A673 (cell line): ENCODE data around the gene ADNP. TPM values are rescaled to one million over a fixed set of nuclear protein-coding genes. Genes with fewer than 3 reads are reported as not detected.

ENCODE experiments used
- BruUV-seq: library from RNA; stranded (reverse); fragments of 400-500 nt; replicated peaks from 2 replicates; lab custom pipeline; 2021; lab: Mats Ljungman, UMichigan
- CTCF ChIA-PET: fragments of 300-600 bp; sonication (Branson Sonifier 250); formaldehyde crosslinking; loops from one replicate; lab custom pipeline; 2022; ENCODE audit warnings: antibody characterized with exemption; lab: Charles Lee
- POLR2A ChIA-PET: fragments of 300-600 bp; sonication (Branson Sonifier 250); formaldehyde crosslinking; loops from one replicate; lab custom pipeline; 2022; ENCODE audit warnings: antibody characterized with exemption; ENCODE audit not compliant: low non-redundant PET; lab: Charles Lee
- DNase-seq: peaks from one replicate; pipeline ENCODE4 v3.0.0-alpha.2; 2015; ENCODE audit warnings: low spot score
- H3K27ac ChIP-seq: fragments of 200-600 bp; sonication (generic); 2 replicates; pipeline ENCODE4 v1.5.1; 2016; ENCODE audit warnings: mixed run types, low read depth, mild to moderate bottlenecking, mixed read lengths, antibody characterized with exemption, low read length; ENCODE audit not compliant: poor library complexity, severe bottlenecking
- H3K27me3 ChIP-seq: fragments of 200-600 bp; sonication (generic); replicated peaks from 2 replicates; pipeline ENCODE4 v1.6.1; 2017; ENCODE audit warnings: mixed run types, low read depth, mild to moderate bottlenecking, mixed read lengths, antibody characterized with exemption, low read length; ENCODE audit not compliant: insufficient read depth, poor library complexity
- H3K36me3 ChIP-seq: fragments of 200-600 bp; sonication (generic); 2 replicates; pipeline ENCODE4 v1.6.1; 2016; ENCODE audit warnings: mixed run types, mild to moderate bottlenecking, mixed read lengths, antibody characterized with exemption, low read length; ENCODE audit not compliant: insufficient read depth, poor library complexity, severe bottlenecking
- H3K4me1 ChIP-seq: fragments of 200-600 bp; sonication (generic); 2 replicates; pipeline ENCODE4 v1.6.1; 2017; ENCODE audit warnings: mixed run types, mild to moderate bottlenecking, mixed read lengths, antibody characterized with exemption, low read length; ENCODE audit not compliant: insufficient read depth, poor library complexity, severe bottlenecking
- H3K4me3 ChIP-seq: fragments of 200-600 bp; sonication (generic); 2 replicates; pipeline ENCODE4 v1.5.1; 2016; ENCODE audit warnings: low read depth, mixed run types, mild to moderate bottlenecking, mixed read lengths, low read length; ENCODE audit not compliant: poor library complexity, severe bottlenecking
- H3K9me3 ChIP-seq: fragments of 200-600 bp; sonication (generic); 2 replicates; pipeline ENCODE4 v1.6.1; 2016; ENCODE audit warnings: mixed run types, low read depth, mild to moderate bottlenecking, mixed read lengths, antibody characterized with exemption, low read length; ENCODE audit not compliant: poor library complexity, severe bottlenecking
- EZH2 ChIP-seq: fragments of 200-600 bp; sonication (generic); IDR thresholded peaks from 2 replicates; pipeline ENCODE4 v1.6.1; 2017; ENCODE audit warnings: borderline replicate concordance, low read depth, mild to moderate bottlenecking, mixed read lengths, antibody characterized with exemption, low read length; ENCODE audit not compliant: poor library complexity, severe bottlenecking
- intact Hi-C: fragments of 100-400 bp; cut with micrococcal nuclease; formaldehyde crosslinking; loops from one replicate; pipeline ENCODE4 v1.10.0; 2022; ENCODE audit not compliant: unreplicated experiment
- total RNA-seq: library from RNA; stranded (reverse); gene quantifications from 2 replicates; pipeline ENCODE4 v1.2.3, GENCODE V29; 2021
- TF ChIP-seq, protein P1 (sequence below): fragments of 300-800, 200-600 bp; sonication (generic); conservative IDR thresholded peaks from 2 replicates; pipeline ENCODE4 v1.5.1; 2017; ENCODE audit warnings: low read depth, mild to moderate bottlenecking, antibody characterized with exemption, low read length, moderate library complexity, mixed read lengths

Gene ADNP
- total RNA-seq, 1 experiment from 2014 or later, result 108 TPM

DNA sequence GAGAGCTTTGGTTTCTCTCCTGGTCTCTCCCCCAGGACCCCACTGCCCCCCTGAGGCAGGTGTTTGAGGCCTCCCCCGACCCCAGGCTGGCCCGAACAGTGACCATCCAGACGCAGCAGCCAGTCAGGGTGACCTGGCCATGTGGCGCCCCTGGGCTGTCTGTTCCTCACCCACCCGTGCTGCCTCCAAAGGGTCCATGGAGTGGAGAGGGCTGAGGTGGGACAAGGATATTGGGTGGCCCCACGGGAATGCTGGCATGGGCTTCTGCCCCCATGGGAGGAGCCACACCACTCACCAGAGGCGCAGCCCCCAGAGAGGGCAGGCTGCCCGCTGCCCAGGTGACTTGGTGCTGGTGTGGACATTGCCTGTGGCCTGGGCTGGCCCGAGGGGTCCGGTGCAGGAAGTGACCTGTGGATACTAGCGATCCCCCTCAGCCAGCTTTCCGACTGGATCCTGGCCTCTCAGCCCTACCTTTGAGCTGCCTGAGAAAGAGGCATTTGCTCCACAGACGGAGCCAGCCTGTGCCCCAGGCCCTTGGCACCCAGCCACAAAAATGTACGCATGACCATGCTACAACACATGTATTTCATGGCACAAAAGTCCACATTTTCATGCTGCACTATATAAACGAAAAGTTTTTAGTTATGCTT, 85.5 kb downstream of the ADNP start:
- no peaks in the 10 kb centered on the region for H3K27me3 ChIP-seq
- ChIA-PET POLR2A (no interaction called here), CTCF (no interaction called here)
- TF ChIP-seq, protein P1, sequence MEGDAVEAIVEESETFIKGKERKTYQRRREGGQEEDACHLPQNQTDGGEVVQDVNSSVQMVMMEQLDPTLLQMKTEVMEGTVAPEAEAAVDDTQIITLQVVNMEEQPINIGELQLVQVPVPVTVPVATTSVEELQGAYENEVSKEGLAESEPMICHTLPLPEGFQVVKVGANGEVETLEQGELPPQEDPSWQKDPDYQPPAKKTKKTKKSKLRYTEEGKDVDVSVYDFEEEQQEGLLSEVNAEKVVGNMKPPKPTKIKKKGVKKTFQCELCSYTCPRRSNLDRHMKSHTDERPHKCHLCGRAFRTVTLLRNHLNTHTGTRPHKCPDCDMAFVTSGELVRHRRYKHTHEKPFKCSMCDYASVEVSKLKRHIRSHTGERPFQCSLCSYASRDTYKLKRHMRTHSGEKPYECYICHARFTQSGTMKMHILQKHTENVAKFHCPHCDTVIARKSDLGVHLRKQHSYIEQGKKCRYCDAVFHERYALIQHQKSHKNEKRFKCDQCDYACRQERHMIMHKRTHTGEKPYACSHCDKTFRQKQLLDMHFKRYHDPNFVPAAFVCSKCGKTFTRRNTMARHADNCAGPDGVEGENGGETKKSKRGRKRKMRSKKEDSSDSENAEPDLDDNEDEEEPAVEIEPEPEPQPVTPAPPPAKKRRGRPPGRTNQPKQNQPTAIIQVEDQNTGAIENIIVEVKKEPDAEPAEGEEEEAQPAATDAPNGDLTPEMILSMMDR, result no peak
- no peak for TF ChIP-seq EZH2
- intact Hi-C loops, result no loop called here
- no peaks in the 10 kb centered on the region for H3K9me3 ChIP-seq
- BruUV-seq, result no TSS peak
- no peaks in the 10 kb centered on the region for H3K36me3 ChIP-seq
- no peak overlapping the region for H3K4me3 ChIP-seq
- H3K4me1 ChIP-seq, result no peaks in the 10 kb centered on the region
- no peak for DNase-seq
- H3K27ac ChIP-seq, result no peak overlapping the region

DNA sequence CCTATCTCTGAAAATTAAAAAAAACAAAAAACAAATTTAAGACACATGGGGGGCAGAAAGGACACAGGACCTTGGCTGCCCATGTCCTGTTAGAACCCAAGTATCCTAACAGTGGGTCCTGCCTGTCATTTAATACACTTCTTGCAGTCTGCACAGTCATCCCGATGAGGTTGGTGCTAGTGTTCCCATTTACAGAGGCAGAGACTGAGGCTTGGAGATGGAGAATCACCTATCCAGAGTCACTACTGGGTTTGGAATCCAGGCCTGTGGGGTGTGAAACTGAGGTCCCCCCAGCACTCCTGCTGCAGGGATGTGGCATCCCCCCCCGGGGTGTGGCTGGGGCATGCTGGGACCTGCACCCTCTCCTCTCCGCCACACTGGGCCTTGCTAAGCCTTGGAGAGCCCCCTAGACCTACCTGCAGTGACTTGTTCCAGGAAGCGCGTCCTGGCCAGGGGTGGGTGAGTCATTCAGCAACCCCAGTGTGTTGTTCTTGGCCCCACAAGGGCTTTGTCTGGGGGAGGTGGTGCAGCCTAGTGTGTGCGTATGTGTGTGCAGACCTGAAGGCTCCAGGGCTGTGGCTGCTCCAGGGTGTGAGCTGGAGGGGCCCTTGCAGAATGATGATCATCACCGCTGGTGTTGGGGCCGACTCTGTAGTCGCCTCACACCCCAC, 86.7 kb downstream of the ADNP start:
- H3K36me3 ChIP-seq, result no peaks in the 10 kb centered on the region
- intact Hi-C loops, result no loop called here
- ChIA-PET CTCF (no interaction called here), POLR2A (no interaction called here)
- H3K27ac ChIP-seq, result no peak overlapping the region
- H3K4me1 ChIP-seq, result no peaks in the 10 kb centered on the region
- TF ChIP-seq EZH2, result no peak
- TF ChIP-seq, protein P1, result no peak
- H3K9me3 ChIP-seq, result no peaks in the 10 kb centered on the region
- no TSS peak for BruUV-seq
- H3K27me3 ChIP-seq, result no peaks in the 10 kb centered on the region
- no peak overlapping the region for H3K4me3 ChIP-seq
- no peak for DNase-seq

DNA sequence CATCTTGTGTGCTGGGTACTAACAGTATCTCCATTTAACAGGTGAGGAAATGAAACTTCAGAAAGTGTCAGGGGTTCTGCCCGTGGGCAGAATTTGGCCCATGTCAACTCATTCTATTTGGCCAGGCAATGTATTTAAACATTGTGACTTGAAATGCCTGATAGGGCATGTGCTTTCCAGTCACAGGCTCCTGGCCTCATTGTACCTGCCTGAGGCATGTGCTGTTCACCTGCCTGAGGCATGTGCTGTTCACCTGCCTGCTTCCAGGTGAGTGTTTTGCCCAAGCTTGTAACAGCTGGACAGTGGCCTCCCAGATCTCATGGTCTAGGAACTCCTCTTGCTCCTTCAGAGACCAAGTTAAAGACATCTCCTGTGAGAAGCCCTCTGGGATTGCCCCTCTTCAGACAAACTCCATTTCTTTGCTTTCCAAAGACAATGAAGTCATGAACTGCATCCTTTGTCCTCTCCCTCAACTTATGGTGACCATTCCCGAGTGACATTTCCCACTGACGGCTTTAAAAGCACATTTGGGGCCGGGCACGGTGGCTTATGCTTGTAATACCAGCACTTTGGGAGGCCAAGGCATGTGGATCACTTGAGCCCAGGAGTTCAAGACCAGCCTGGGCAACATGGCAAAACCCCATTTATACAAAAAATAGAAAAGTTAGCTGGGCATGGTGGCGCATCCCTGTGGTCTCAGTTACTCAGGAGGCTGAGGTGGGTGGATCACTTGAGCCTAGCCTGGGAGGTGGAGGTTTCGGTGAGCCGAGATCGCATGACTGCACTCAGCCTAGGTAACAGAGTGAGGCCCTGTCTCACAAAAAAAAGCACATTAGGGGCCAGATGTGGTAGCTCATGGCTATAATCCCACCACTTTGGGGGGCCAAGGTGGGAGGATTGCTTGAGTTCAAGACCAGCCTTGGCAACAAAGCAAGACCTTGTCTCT, 87.6 kb downstream of the ADNP start:
- H3K27me3 ChIP-seq, result no peaks in the 10 kb centered on the region
- H3K9me3 ChIP-seq, result no peaks in the 10 kb centered on the region
- H3K36me3 ChIP-seq, result no peaks in the 10 kb centered on the region
- ChIA-PET POLR2A (no interaction called here), CTCF (interaction anchor here (0.6 kb wide), 1 partner anchor 1667 kb away, joined by 8 read pairs; no protein-coding TSS in a partner anchor)
- H3K4me1 ChIP-seq, result no peaks in the 10 kb centered on the region
- no peak overlapping the region for H3K27ac ChIP-seq
- H3K4me3 ChIP-seq, result no peak overlapping the region
- no peak for DNase-seq
- intact Hi-C loops, result no loop called here
- TF ChIP-seq, protein P1, result no peak
- no peak for TF ChIP-seq EZH2
- no TSS peak for BruUV-seq
